ENCODE measurements around the gene RAD9A.
A peak's percentile ranks its signal among the peaks of the same experiment; 100 is the strongest.
"Not testable (repeated sequence)": the region's sequence is repeated elsewhere in the genome, so short reads cannot be mapped to it uniquely, and the experiment has no call there.

RAD9A gene

DNA sequence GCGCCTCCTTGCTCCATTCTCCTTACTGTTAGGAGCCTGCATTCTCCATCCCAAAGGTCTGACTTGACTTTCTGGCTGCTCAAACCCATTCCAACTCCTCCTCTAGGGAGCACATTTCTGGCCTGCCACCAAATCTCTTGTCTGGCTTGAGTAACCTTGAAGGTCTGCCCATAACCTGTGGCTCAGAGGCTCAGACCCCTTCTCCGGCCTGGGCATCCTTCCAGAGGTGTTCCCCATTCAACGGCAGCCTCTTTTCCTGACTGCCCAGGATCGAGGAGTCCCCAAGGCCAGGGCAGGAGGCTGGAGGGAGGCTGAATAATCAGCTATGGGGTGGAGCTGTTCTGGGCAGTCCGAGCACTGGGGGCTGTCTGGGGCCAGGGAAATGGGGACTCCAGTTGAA lies 2.2 kb downstream of the RAD9A start:
- DNase-seq (ENCODE audit: extremely low read depth in 1 of 2, low read depth in 1 of 2): no peak

DNA sequence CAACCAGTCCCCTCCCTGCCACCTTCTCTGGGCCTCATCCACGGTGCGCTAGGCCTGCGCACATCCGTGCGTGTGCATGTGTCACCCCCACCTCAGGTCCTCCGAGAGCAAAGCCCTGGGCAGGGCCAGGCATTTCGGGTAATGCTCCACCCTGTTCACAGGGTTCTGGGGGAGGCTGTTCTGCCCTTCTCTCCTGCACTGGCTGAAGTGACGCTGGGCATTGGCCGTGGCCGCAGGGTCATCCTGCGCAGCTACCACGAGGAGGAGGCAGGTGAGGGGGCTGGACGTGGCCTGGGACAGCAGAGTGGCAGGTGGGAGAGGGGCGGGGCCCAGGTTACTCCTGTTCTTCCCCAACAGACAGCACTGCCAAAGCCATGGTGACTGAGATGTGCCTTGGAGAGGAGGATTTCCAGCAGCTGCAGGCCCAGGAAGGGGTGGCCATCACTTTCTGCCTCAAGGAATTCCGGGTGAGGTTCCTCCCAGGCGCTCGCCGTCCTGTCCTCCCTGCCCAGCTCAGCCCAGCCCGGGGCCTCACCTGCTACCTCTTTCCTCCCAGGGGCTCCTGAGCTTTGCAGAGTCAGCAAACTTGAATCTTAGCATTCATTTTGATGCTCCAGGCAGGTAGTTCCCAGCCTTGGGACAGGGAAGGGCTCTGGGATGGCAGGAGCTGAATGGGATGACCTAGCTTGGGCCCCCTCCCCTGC lies 3.9 kb downstream of the RAD9A start:
- no peak for DNase-seq (ENCODE audit: extremely low read depth in 1 of 2, low read depth in 1 of 2)

DNA sequence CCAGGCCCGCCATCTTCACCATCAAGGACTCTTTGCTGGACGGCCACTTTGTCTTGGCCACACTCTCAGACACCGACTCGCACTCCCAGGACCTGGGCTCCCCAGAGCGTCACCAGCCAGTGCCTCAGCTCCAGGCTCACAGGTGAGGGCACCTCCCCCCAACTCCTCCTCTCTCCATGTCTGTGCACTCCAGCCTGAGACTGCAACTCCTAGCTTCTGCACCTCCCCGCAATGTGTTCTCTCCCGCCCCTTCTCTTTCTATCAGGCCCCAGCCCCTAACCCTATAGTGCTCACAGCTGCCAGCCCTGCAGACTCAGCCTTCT lies 4.4 kb downstream of the RAD9A start:
- DNase-seq (ENCODE audit: extremely low read depth in 1 of 2, low read depth in 1 of 2): no peak

DNA sequence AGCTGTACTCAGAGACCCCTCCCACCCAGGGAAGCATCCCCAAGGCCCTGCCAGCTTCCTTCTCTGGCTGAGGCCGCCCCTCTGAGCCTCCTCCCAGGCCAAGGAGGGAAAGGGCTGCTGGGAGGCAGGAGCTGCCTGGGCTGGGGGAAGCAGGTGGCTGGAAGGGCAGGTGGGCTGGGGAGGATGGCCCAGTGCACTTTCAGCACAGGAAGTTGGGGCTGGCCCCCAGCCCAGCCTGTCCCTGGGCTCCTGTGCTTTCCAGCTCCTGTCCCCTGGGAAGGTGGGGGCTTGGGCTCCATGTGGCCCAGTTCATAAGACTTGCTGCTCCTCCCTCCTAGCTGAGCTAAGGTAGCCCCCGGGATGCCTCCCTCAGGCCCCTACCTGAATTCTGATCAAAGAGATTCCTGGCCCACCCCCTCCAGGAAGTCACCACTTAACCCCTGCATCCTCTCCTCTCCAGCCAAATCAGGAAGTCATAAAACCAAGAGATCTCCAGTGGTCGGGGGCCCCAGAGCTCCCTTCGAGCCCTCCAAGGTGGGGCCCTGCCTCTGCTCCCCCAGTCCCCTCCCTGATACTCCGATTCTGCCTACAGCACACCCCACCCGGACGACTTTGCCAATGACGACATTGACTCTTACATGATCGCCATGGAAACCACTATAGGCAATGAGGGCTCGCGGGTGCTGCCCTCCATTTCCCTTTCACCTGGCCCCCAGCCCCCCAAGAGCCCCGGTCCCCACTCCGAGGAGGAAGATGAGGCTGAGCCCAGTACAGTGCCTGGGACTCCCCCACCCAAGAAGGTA lies 5.0 kb downstream of the RAD9A start:
- no peak for DNase-seq (ENCODE audit: extremely low read depth in 1 of 2, low read depth in 1 of 2)

DNA sequence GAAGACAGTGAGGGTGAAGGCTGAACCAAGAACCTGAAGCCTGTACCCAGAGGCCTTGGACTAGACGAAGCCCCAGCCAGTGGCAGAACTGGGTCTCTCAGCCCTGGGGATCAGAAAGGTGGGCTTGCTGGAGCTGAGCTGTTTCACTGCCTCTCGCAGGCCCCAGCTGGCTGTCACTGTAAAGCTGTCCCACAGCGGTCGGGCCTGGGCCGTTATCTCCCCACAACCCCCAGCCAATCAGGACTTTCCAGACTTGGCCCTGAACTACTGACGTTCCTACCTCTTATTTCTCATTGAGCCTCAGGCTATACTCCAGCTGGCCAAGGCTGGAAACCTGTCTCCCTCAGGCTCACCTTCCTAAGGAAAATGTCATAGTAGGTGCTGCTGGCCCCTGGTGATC lies 5.8 kb downstream of the RAD9A start:
- DNase-seq (ENCODE audit: extremely low read depth in 1 of 2, low read depth in 1 of 2): no peak

DNA sequence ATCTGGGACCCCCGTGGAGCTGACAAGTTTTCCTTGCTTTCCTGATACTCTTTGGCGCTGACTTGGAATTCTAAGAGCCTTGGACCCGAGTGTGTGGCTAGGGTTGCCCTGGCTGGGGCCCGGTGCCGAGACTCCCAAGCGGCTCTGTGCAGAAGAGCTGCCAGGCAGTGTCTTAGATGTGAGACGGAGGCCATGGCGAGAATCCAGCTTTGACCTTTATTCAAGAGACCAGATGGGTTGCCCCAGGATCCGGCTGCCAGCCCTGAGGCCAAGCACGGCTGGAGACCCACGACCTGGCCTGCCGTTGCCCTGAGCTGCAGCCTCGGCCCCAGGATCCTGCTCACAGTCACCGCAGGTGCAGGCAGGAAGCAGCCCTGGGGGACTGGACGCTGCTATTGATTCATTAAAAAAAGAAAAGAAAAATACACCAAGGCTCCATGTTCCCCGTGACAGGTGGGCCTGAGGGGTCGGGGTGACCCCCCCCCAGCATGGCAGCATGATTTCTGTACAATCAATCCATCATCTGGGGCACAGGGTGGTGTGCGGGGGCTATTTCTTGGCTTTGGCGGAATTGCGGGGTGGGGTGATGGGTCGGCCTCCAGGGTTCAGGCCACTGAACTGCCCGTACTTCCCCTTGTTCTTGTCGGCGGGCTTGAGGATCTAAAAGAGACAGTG lies 6.3 kb downstream of the RAD9A start:
- DNase-seq (ENCODE audit: extremely low read depth in 1 of 2, low read depth in 1 of 2): no peak

DNA sequence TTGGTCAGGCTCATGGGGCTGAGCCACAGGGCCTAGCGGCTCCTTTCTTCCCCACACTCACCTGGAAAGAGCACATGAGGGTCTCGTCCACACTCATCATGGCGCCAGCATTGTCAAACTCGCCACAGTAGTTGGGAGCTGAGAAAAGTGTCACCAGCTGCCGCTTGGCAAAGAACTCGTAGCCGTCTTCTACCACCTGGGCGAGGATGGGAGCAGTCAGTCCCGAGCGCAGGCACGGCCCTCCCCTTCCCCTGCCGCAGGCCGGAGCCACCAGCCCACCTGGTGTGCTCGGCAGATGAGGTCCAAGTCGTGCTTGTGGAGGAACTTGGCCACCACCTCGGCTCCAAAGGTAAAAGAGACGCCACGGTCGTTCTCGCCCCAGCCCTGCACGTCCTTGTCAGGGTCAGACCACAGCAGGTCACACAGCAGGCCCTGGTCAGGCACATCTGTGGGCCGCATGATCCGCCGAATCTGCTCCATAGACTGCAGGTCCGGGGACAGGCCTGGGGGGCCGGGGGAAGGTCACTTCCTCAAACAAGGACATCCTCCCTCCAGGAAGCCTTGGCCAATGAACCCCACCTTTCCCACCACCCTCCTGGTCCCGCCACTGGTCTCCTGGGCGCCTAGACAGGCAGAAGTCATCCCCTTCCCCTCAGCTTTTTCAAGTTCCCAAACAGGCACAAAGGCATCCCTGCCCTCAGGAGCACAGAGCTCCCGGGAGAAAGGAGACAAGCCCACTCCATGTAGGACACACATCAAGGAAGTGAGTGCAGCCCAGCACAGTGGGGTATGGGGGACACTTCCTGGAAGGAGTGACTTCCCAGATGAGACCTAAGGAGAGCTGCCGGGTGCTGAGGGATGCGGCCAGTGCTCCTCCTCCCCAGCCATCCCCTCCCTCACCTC lies 7.1 kb downstream of the RAD9A start:
- no peak for DNase-seq (ENCODE audit: extremely low read depth in 1 of 2, low read depth in 1 of 2)

DNA sequence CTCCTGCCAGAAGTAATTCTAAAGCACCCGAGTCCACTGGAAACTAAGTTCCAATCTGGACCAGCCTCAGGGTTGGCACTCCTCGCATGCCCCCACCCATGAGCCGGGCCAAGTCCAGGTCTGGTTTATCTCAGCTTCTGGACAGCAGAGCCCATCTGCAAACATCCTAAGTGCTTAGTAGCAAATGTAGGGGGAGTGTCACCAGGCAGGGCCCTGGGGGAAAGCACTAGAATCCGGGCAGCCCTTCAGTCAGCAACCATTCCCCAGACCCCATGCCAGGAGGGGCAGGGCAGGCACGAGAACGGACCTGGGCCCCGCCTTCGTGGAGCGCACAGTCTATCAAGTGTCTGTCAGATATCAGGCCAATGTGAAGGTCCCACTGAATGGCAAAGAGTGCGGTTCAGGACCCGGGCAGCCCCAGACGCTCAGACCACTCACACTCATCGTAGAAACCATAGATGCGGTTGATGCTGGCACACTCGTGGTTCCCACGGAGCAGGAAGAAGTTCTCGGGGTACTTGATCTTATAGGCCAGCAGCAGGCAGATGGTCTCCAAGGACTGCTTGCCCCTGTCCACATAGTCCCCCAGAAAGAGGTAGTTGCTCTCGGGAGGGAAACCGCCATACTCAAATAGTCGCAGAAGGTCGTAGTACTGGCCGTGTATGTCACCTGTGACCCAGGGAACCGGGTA lies 8.6 kb downstream of the RAD9A start:
- DNase-seq (ENCODE audit: extremely low read depth in 1 of 2, low read depth in 1 of 2): no peak

DNA sequence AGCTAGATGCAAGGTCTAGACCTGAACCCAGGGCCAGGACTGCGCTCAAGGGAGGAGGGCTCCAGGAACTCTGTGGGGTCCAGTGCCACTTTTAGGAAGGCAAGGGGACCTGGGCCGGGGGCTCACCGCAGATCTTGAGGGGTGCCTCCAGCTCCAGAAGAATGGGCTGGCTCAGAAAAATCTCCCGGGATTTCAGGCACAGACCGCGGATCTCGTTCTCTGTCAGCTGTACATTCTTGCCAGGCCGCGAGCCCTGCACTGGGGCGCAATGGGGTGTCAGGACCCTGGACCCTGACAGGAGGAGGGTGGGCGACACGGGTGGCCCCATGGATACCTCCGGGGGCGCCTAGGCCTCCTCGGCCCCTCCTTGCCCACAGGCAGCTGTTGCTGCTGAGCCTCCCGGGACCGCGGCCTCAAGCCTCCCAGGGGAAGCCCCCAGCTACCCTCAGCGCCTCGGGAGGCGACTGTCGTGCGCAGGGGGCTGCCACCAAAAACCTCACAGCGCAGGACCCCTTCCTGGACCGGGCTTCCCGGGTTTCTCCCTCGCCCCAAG lies 9.2 kb downstream of the RAD9A start:
- no peak for DNase-seq (ENCODE audit: extremely low read depth in 1 of 2, low read depth in 1 of 2)

DNA sequence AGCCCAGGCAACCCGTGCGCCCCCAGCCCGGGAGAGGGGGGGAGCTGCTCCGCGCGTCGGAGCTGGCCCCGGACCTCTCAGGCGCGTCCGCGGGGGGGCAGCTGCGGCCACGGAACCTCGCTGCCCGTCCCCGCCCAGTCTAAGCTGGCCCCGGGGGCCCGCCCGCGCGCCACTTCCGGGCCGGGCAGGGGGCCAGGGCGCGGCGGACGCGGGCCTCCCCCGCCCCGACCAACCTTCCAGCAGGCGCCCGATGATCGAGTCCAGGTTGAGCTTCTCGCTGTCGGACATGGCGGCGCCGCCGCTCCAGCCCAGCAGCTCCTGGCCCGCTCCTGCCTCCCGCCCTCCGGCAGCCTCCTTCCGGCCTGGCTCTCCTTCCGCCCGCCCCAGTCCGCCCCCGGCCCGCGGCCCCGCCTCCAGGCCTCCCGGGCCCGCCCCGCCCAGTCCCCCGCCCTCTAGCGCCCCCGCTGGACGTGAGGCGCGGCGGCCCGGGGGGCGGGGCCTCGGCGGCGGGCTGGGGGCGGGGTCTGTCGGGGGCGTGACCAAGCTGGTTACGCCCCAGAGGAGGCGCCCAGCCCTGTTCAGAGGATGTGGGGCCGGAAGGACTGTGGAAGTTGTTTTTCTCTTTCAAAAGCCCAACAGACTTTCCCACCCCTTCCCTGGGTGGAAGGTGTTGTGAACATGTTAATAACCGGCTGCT lies 9.9 kb downstream of the RAD9A start, which contains the start of gene PPP1CA:
TSS of gene PPP1CA (minus strand) at position 364 of the 697 bp plus-strand sequence. CDS start at position 288, 76 bp downstream.
- peak; percentile 73 to 92 for DNase-seq (ENCODE audit: extremely low read depth in 1 of 2, low read depth in 1 of 2)

DNA sequence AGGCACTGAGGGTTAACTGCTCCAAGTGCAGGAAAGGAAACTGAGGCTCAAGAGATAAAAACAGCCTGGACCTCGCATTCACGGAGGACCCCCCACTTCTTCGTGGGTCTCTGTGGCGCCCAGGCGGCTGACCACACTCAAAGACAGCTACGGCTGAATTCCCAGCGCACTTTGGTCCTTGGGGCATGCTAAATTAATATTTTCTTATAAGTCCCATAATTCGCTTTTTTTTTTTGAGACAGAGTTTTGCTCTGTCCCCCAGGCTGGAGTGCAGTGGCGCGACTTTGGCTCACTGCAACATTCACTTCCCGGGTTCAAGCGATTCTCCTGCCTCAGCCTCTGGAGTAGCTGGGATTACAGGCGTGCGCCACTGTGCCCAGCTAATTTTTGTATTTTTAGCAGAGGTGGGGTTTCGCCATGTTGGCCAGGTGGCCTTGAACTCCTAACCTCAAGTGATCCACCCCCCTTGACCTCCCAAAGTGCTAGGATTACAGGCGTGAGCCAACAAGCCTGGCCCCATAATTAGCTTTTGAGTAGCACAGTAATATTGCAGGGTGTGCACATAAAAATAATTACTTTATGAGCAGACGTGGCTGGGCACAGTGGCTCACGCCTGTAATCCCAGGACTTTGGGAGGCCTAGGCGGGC lies 10.5 kb downstream of the RAD9A start:
- DNase-seq (ENCODE audit: extremely low read depth in 1 of 2, low read depth in 1 of 2): not testable (repeated sequence)

DNA sequence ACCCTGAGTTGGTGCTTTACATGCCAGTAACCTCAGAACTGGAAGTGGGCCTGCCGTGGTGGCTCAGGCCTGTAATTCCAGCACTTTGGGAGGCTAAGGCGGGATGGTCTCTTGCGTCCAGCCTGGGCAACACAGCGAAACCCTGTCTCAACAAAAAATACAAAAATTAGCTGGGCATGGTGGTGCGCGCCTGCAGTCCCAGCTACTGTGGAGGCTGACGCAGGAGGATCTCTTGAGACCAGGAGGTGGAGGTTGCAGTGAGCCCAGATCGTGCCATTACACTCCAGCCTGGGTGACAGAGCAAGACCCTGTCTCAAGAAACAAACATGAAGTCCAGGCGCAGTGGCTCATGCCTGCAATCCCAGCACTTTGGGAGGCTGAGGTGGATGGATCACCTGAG lies 11.3 kb downstream of the RAD9A start:
- not testable (repeated sequence) for DNase-seq (ENCODE audit: extremely low read depth in 1 of 2, low read depth in 1 of 2)

DNA sequence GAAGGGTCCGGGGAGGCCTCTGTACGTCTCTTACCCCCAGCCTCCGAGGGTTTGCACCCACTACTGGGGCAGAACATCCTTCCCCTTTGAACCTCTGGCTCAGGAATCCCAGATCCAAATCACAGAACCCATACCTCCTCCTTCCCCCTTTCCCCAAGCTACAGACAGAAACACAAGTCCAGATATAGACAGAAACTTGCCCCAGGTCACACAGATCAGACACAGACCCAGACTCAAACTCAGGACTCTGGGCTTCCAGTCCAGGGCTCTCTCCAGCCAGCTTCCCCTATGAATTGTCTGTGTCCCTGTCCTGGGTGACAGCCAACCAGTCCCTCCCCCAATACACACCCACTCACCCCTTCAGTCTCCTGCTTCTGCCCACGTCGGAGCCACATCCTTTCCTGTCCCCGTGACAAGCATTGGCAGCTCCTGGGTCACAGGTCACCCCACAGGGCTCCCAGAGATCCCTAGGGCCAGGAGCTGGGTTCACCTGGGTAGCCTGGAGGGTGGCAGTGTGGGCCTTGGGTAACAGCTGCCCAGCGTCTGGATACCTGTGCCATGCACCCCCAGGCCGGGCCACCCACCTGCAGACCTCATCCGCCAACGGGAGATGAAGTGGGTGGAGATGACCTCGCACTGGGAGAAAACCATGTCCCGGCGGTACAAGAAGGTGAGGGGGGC lies 12.9 kb downstream of the RAD9A start:
- no peak for DNase-seq (ENCODE audit: extremely low read depth in 1 of 2, low read depth in 1 of 2)

DNA sequence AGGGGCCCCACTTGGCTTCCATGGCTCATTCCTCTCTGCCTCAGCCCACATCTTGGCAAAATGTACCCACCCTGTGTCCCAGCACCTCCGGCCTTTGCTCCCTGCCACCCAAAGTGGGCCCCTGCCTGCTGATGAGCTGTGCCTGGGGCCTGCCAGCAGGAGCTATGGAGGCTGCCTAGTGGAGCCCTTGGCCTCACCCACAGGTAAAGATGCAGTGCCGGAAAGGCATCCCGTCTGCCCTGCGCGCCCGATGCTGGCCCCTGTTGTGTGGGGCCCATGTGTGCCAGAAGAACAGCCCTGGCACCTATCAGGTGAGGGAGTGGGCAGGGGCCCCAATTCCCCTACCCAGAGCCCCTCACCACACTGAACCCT lies 13.4 kb downstream of the RAD9A start:
- DNase-seq (ENCODE audit: extremely low read depth in 1 of 2, low read depth in 1 of 2): no peak

DNA sequence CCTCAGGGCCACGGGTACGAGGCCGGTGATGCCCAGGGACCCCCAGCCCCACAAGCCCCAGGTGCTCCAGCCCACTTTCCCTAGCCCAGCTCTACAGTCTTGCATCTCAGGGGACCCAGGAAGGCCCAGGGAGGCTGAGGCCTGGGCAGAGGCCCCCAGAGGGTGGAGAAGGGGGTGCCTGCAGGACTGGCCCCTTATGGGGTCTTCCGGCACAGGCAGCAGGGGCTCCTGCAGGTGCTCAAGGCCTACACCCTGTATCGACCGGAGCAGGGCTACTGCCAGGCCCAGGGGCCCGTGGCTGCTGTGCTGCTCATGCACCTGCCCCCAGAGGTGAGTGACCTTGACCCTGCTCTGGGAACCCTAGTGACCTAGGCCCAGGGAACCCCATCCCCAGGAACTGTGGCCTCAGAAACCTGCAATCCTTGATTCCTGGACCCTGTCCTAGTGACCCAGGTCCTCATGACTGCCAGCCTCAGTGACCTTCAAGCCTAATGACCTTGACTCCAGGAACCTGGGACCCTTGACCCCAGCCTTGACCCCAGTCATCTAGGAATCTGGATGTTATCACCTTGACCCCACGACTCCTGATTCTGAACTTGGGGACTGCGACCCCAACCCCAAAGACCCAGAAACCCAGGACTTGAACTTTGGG lies 14.0 kb downstream of the RAD9A start:
- DNase-seq (ENCODE audit: extremely low read depth in 1 of 2, low read depth in 1 of 2): no peak

DNA sequence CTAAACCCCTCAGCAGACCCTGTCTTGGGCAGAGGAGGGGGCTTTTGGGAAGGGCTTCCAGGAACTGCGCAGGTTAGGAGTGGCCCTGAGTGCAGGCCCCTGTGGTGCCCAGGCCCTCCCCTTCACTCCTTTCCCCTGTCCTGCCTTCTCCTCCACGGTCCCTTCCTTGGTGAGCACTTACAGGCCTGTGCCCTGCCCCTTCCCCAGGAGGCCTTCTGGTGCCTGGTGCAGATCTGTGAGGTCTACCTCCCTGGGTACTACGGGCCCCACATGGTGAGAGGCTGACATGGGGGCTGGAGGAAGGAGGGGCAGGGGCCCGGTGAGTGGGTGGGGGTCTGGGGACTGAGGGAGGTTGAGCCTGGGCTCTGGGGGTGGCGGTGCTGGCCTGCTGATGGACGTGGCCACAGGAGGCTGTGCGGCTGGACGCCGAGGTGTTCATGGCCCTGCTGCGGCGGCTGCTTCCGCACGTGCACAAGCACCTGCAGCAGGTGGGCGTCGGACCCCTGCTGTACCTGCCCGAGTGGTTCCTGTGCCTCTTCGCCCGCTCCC lies 14.7 kb downstream of the RAD9A start:
- no peak for DNase-seq (ENCODE audit: extremely low read depth in 1 of 2, low read depth in 1 of 2)

DNA sequence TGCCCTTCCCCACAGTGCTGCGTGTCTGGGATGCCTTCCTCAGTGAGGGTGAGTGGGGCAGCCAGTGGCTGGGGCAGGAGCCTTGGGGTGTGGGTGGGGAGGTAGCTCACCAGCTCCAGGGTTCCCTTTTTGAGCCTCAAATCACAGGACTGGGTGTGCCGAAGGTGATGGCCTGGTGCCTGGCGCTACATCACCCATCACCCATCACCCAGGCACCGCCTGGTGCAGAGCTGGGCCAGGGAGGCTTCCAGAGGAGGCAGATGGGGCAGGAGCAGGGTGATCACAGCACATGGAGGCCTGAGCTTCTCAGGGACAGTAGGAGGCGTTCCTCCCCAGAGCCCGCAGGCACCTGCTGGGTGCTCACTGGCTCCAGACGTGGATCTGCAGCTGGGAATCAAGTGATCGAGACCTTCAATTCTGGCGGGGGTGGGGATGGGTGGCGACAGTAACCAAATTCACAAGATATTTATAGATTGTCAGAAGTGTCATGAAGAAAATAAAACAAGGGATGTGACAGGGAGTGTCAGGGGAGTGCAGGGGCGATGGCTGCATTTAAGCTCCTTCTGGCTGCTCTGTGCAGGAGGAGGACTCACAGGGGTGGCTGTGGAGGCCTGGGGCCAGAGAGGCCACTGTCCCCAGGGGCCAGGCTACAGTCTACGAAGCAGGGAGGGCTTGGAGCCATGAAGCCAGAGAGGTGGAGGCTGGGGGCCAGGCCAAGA lies 15.3 kb downstream of the RAD9A start:
- DNase-seq (ENCODE audit: extremely low read depth in 1 of 2, low read depth in 1 of 2): no peak
